GM12875 (cell line): ENCODE results near the gene PFKL.

Experiments used
- H3K4me3 ChIP-seq: one replicate; pipeline ENCODE4 v1.5.1; 2011; ENCODE audit warnings: low read depth, low read length, control low read depth
- TF ChIP-seq, protein P1 (sequence below): IDR thresholded peaks from 2 replicates; pipeline ENCODE4 v1.5.1; 2011; ENCODE audit warnings: low read depth, mild to moderate bottlenecking, control low read depth, inconsistent platforms, low read length, moderate library complexity, borderline replicate concordance; ENCODE audit not compliant: insufficient read depth

Gene PFKL

GRCh38 chr21:44329971-44330681 lies 30.3 kb downstream of the PFKL start:
- H3K4me3 ChIP-seq: no peak overlapping the region
- TF ChIP-seq, protein P1, sequence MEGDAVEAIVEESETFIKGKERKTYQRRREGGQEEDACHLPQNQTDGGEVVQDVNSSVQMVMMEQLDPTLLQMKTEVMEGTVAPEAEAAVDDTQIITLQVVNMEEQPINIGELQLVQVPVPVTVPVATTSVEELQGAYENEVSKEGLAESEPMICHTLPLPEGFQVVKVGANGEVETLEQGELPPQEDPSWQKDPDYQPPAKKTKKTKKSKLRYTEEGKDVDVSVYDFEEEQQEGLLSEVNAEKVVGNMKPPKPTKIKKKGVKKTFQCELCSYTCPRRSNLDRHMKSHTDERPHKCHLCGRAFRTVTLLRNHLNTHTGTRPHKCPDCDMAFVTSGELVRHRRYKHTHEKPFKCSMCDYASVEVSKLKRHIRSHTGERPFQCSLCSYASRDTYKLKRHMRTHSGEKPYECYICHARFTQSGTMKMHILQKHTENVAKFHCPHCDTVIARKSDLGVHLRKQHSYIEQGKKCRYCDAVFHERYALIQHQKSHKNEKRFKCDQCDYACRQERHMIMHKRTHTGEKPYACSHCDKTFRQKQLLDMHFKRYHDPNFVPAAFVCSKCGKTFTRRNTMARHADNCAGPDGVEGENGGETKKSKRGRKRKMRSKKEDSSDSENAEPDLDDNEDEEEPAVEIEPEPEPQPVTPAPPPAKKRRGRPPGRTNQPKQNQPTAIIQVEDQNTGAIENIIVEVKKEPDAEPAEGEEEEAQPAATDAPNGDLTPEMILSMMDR: no peak

DNA sequence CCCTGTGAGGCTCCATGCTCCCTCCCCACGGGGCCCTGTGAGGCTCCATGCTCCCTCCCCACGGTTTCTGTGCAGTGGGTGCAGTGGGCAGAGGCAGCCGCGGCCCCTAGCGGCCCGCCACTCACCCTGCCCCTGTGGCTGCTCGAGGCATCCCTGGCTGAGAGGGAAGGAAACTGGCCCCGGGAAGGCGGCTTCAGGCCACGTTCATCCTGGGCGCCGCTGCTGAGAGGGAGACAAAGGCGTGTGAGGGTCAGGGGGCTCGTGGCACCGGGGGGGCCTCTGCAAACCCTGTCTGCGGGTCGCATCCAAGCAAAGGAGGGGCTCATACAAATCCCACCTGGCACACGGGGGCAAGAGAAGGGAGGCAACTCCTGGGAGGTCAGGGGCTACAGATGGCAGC lies 30.8 kb downstream of the PFKL start:
- TF ChIP-seq, protein P1: no peak

GRCh38 chr21:44331209-44331608 lies 31.4 kb downstream of the PFKL start:
- H3K4me3 ChIP-seq: no peak overlapping the region
- TF ChIP-seq, protein P1: no peak

More for the DNA sequence above, 30.8 kb downstream of the PFKL start:
- H3K4me3 ChIP-seq: no peak overlapping the region

DNA sequence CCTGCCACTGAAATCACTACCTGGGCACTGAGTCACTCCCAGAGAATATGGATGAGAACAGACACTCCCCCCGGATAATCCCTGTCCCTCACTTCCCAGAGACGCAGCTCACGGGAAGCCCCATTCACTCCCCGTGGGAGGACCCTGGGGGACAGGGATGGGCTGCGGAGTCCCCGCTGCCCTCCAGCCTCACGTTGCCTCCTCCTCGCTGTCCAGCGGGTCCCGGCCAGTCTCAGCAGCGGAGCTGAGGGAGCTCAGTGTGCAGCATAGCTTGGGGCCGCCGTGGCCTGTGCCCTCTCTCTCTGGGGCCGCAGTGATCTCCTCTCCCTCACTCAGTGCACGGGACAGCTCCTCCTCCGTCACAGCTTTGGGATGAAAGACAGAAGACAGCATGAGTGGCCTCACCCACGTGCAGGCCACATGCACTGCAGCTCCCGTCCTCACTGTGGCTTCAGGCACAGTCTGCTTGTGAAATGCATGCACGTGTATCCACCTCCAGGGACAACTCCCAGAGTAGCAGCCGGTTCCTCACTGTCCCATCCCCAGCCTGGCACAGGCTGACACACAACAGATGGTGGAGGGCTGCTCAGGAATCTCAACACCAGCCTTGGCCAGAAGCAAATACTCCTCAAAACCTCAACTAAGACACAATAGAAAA lies 31.9 kb downstream of the PFKL start:
- TF ChIP-seq, protein P1: no peak
- H3K4me3 ChIP-seq: no peak overlapping the region

DNA sequence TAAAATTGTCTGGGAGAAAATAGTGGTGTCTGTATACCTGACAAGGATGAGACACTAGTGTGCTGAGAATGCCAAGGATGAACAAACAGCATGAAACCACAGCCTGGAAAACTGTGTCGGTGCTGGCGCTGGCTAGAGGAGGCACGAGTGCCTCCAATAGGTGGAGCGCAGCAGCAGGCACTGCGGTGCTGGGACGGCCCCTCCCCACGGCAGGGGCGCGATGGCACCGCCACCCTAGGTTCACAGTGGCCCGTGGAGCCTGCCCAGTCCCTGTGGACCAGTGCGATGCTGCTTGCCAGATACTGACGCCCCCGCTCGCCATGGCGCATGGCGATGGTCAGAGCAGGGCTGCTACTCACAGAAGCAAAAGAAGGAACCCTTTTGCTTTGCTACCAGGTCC lies 32.5 kb downstream of the PFKL start:
- TF ChIP-seq, protein P1: no peak
- no peak overlapping the region for H3K4me3 ChIP-seq

DNA sequence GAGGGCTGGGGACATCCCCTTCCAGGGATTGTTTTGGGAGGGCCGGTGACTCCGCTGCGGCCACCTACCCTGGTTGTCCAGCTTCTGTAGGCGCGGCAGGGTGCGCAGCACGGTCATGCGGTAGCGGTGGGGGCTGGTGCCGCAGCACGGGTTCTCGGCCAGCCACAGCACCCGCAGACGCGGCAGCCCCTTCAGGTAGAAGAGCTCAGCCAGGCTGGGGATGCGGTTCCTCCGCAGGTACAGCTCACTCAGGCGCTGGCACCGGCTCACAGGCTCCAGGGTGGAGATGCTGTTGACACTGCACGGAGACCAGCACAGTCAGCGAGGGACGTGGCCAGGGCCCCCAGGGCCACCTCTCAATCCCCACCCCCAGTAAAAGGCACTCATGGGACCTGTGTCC lies 33.1 kb downstream of the PFKL start:
- TF ChIP-seq, protein P1: no peak

More for the DNA sequence above, 33.1 kb downstream of the PFKL start:
- no peak overlapping the region for H3K4me3 ChIP-seq
